GM18519 (cell line): ENCODE results near the gene KCNAB2.

Experiments
- ATAC-seq: cut with Tn5 transposase; IDR thresholded peaks from one replicate; pipeline ENCODE4 v1.9.1; 2021; ENCODE audit warnings: mild to moderate bottlenecking, moderate library complexity; ENCODE audit not compliant: unreplicated experiment, low FRiP score

Gene KCNAB2

GRCh38 chr1:6077506-6077905 is 31.8 kb downstream of the KCNAB2 start:
- ATAC-seq = no peak

DNA sequence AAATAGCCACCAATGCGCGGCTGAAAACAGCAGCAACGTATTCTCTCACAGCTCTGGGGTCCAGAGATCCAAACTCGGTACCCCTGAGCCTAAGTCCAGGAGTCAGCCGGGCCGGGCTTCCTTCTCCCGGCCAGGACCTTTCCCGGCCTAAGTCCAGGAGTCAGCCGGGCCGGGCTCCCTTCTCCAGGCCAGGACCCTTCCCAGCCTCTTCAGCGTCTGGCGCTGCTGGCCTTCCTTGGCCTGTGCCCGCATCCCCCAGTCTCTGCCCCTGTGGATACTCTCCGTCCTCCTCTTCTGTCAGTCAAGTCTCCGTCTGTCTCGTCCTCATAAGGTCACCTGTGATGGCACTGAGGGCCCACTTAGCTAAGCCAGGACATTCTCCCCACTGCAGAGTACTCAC is 32.2 kb downstream of the KCNAB2 start:
- no peak for ATAC-seq

DNA sequence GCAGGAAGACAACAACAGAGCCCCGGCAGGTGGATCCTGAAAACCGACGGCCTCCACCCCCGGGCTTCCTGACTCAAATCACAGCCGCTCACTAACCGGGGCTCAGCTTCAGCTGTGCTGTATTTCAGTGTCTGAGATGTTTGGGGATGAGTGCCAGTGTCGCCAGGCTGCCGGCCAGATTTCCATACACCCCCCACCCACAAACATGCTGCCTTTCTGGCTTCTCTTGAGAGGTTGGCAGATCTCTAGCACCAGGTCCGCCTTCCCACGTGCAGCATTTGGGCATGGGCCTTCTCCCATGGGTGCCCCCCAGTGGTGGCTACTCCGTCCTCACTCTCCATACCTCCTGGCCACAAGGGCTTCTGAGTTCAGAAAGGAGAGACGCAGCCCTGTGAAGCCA is 34.8 kb downstream of the KCNAB2 start:
- no peak for ATAC-seq

DNA sequence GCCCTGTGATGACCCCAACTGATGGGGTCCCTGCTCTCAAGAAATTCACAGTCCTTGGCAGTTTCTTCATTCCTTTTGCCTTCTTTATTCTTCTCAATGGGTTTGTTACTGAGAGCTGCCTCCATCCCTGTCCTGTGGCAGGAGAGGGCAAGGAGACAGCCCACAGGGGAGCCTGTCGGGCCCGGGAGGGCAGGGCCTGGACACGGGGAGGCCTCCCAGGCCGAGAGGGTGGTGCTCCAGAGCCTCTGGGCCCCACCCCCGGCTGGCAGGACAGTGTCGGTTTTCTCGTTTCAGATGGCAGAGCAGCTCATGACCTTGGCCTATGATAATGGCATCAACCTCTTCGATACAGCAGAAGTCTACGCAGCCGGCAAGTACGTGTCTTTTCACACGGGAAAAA is 36.2 kb downstream of the KCNAB2 start:
- no peak for ATAC-seq

- no peak for ATAC-seq
These were observed 36.8 kb downstream of the KCNAB2 start for GRCh38 chr1:6082430-6082971.

DNA sequence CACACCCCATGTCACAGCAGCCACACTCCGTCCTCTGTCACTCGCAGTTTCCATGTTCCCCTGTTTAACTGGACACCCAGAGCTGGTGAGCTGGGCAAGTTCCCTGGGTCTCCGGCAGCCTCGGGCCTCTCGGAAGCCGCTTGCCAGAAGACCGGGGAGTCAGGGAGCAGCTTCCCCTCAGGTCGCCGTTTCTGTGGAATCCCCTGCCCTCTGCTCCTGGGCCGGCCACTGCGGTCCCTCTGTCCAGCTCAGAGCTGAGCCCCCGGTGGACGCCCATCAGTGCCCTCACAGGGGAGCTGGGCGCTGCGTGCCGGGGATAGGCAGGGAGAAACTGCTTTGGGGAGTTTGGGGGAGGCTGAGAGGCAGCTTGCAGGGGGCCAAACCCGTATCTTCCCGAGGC is 37.7 kb downstream of the KCNAB2 start:
- ATAC-seq = no peak

GRCh38 chr1:6083801-6084446 is 38.2 kb downstream of the KCNAB2 start:
- ATAC-seq = no peak

DNA sequence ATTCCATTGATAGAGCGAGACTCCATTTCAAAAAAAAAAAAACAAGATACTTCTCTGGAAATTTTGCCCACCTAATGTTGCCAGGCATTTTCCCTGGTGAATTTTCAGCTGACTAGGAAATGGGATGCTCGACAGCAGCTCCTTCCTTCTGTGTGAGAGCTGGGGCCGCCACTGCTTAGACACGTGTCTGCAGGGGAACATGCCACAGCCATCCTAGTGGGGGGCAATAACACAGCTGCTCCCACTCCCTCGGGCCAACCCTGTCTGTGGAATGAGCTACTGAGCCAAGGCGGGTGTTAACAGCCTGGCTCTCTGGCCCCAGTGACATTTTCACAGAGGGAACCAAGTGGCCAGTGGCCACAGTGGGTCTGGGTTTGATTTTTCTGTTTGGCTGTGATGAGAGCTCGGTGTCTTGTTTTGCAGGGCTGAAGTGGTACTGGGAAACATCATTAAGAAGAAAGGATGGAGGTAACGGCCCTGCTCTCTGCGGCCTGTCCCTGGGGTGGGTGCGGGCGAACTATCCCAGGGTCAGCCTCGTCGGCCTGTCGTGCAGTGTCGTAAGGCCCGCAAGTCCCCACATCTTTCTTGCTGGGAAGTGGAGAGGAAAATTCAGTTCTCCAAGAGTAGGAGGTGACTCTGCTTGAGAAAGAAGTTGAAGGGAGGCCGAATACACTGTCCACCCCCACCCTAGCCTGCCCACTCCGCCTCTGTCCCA is 39.2 kb downstream of the KCNAB2 start:
- ATAC-seq = no peak

DNA sequence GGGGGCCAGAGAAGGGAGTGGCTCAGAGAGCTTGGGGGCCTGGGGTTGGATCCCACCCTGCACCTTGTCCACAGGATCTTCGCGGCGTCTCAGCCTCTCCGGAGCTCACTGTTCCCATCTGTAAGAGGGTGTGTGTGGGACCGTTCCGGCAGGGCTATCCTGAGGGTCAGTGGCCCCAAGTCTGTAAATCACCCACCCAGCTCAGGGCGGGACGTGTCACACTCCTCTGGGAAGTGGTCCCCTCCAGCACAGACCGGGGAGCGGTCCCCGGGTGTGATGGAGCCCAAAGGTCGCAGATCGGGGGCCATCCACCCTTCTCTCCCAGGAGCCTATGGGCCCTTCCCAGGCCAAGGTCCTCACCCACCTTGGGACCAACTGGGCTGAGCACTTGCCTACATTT is 40.0 kb downstream of the KCNAB2 start:
- no peak for ATAC-seq

GRCh38 chr1:6086358-6086757 is 40.7 kb downstream of the KCNAB2 start:
- ATAC-seq = no peak

- no peak for ATAC-seq
These were observed 41.2 kb downstream of the KCNAB2 start for GRCh38 chr1:6086762-6087376.

GRCh38 chr1:6087377-6087772 is 41.7 kb downstream of the KCNAB2 start:
- no peak for ATAC-seq

DNA sequence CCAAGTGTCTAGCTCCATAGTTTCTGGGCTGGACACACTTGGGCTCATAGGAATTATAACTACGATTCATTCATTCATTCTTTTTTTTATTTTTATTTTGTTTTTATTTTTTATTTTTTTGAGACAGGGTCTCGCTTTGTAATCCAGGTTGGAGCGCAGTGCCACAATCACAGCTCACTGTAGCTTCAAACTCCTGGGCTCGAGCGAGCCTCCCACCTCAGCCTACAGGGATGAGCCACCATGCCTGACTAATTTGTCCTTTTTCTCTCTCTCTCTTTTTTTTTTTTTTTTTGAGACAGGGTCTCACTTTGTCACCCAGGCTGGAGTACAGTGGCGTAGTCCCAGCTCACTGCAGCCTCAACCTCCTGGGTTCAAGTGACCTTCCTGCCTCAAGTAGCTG is 42.3 kb downstream of the KCNAB2 start:
- ATAC-seq = no peak

GRCh38 chr1:6088956-6089355 is 43.3 kb downstream of the KCNAB2 start:
- no peak for ATAC-seq

DNA sequence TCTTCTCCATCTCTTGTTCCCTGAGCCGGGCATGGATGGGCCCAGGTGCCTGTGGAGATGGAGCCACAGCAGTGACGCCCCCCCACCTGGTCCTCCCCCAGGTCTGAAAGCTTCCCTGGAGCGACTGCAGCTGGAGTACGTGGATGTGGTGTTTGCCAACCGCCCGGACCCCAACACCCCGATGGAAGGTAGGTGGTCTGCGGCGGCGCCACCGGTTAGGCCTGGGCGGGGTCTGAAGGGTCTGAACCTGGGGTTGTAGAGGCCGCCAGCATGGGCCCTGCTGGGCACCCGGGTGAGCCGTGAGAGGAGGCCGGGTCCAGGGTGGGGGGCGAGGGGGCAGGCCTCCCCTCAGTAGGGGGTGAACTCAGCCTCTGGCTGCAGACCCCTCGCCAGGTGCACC is 44.6 kb downstream of the KCNAB2 start:
- no peak for ATAC-seq

DNA sequence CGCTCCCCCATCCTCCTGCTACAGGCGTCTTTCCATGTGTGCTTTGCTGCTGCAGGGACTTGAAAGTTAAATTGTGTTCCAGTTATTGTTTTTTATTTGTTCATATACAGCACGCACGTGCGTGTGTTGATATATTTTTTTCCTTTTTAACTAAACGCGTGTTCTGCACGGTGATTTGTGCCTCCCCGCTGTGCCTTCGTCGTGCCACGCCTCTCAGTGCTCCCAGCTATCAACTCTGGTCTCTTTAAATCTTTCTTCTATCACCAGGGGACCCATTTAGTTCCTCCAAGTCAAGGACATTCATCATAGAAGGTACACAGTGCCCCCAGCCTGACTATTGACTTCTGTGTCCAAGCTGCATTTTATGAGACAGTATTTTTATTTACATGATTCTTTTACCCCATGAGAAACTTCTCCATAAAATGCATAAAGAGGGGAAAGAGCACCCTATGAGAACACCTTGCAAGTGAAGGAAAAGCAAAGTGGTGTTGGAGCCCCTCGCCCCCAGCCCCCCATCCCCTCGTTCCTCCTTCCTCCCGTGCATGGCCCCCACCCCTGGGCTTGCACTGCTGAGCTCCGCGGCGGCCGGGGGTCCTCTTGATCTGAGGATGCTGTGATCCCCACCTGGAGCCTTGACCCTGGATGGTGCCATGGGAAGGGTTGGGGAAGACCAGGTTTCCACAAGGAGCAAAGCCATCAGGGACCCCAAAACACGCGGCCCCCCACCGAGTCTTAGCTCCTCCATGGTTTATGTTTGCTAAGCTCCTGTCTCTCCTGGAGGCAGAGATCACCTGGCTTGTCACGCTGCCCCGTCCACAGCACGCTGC is 45.5 kb downstream of the KCNAB2 start:
- no peak for ATAC-seq

- ATAC-seq = no peak
These were observed 46.1 kb downstream of the KCNAB2 start for GRCh38 chr1:6091823-6092109.

DNA sequence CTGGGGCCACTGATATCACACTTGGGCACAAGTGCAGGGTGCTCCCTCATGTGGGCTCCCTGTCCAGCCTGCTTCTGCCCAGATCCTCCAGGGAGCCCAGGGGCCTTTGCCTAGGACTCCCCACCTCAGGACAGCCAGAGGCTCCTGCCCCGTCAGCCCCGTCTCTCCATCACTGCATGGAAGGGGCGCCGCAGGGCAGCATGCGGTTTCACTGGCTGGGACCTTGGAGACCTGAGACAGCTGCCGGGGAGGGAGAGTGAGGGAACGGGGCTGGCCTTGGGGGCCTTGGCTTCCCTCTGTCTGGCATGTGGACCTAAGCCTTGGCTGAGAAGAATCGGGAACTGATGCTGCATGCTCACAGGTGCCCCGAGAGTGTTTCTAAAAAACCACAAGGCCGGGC is 46.5 kb downstream of the KCNAB2 start:
- no peak for ATAC-seq

- ATAC-seq = no peak
These were observed 47.4 kb downstream of the KCNAB2 start for GRCh38 chr1:6093071-6093470.

DNA sequence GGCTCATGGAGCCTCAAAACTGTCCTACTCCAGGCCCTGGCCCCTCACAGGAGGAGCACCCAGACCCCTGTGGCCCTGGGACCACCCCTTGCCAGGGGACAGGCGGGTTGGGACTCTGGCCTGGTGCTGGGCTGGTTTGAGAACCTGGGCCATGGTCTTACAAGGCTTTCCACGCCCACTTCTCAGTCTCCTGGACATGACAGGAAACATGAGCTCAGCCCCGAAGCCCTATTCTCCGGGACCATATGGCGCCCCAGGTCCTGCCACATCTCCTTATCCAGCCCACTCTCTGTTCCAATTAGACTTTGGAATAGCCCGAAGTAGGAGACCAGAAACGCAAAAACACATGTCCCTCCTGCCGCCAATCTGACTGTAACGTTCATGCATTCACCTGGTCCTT is 47.9 kb downstream of the KCNAB2 start:
- ATAC-seq = no peak

GRCh38 chr1:6094246-6094645 is 48.6 kb downstream of the KCNAB2 start:
- no peak for ATAC-seq
